ENCODE data around the gene ZFP62.

ZFP62 gene

GRCh38 chr5:180804129-180804618, 56.9 kb downstream of the ZFP62 start:
- peak overlapping the region; percentile 96 to 97 for H3K27ac ChIP-seq (ENCODE audit: low read depth in 2 of 2, low read length in 2 of 2)
- H3K4me3 ChIP-seq (ENCODE audit: low read length in 2 of 2): peak overlapping the region; percentile 24 to 77
- no peaks in the 10 kb centered on the region for H3K27me3 ChIP-seq (ENCODE audit: control insufficient read depth in 2 of 2, insufficient read depth in 2 of 2, low read length in 2 of 2)
- no peaks in the 10 kb centered on the region for H3K9me3 ChIP-seq (ENCODE audit: control insufficient read depth in 2 of 2, low read length in 2 of 2)
- H3K4me1 ChIP-seq (ENCODE audit: control insufficient read depth in 2 of 2, insufficient read depth in 2 of 2, low read length in 2 of 2): peaks cover 67 to 72% of the 10 kb centered on the region in 2 donors
- H3K9ac ChIP-seq (ENCODE audit: low read depth in 1 of 2, low read length in 2 of 2): peak overlapping the region; percentile 75 to 81
- H3K36me3 ChIP-seq (ENCODE audit: control insufficient read depth in 2 of 2, insufficient read depth in 2 of 2, low read length in 2 of 2): peaks cover 2 to 7% of the 10 kb centered on the region in 2 donors

GRCh38 chr5:180803181-180804128, 57.6 kb downstream of the ZFP62 start:
- H3K27me3 ChIP-seq (ENCODE audit: control insufficient read depth in 2 of 2, insufficient read depth in 2 of 2, low read length in 2 of 2): no peaks in the 10 kb centered on the region

GRCh38 chr5:180802325-180803180, 58.5 kb downstream of the ZFP62 start, which contains the start of gene MGAT1:
Gene MGAT1 (minus strand): TSS chr5:180802806. CDS start chr5:180792971, 9,835 bp downstream.
- Histone ChIP-seq H3K27me3 (ENCODE audit: control insufficient read depth in 2 of 2, insufficient read depth in 2 of 2, low read length in 2 of 2) (no peaks in the 10 kb centered on the region), H3K4me1 (ENCODE audit: control insufficient read depth in 2 of 2, insufficient read depth in 2 of 2, low read length in 2 of 2) (peaks cover 65 to 75% of the 10 kb centered on the region in 2 donors), H3K36me3 (ENCODE audit: control insufficient read depth in 2 of 2, insufficient read depth in 2 of 2, low read length in 2 of 2) (peaks cover 2 to 13% of the 10 kb centered on the region in 2 donors), H3K9me3 (ENCODE audit: control insufficient read depth in 2 of 2, low read length in 2 of 2) (no peaks in the 10 kb centered on the region), H3K4me3 (ENCODE audit: low read length in 2 of 2) (peak within 1 kb of the TSS; percentile 77 to 94), H3K9ac (ENCODE audit: low read depth in 1 of 2, low read length in 2 of 2) (peak within 1 kb of the TSS; percentile 88 to 97), H3K27ac (ENCODE audit: low read depth in 2 of 2, low read length in 2 of 2) (peak within 1 kb of the TSS; percentile 96 to 97)

More at GRCh38 chr5:180803181-180804128, 57.6 kb downstream of the ZFP62 start:
- Histone ChIP-seq H3K9ac (ENCODE audit: low read depth in 1 of 2, low read length in 2 of 2) (peak overlapping the region; percentile 75 to 81), H3K36me3 (ENCODE audit: control insufficient read depth in 2 of 2, insufficient read depth in 2 of 2, low read length in 2 of 2) (peaks cover 2 to 7% of the 10 kb centered on the region in 2 donors), H3K9me3 (ENCODE audit: control insufficient read depth in 2 of 2, low read length in 2 of 2) (no peaks in the 10 kb centered on the region), H3K4me3 (ENCODE audit: low read length in 2 of 2) (peak overlapping the region; percentile 77 to 94), H3K4me1 (ENCODE audit: control insufficient read depth in 2 of 2, insufficient read depth in 2 of 2, low read length in 2 of 2) (peaks cover 67 to 72% of the 10 kb centered on the region in 2 donors), H3K27ac (ENCODE audit: low read depth in 2 of 2, low read length in 2 of 2) (peak overlapping the region; percentile 96 to 97)

GRCh38 chr5:180801596-180802324, 59.3 kb downstream of the ZFP62 start:
- H3K27ac ChIP-seq (ENCODE audit: low read depth in 2 of 2, low read length in 2 of 2): peak overlapping the region; percentile 96 to 97
- peaks cover 2 to 13% of the 10 kb centered on the region in 2 donors for H3K36me3 ChIP-seq (ENCODE audit: control insufficient read depth in 2 of 2, insufficient read depth in 2 of 2, low read length in 2 of 2)
- peak overlapping the region; percentile 63 to 97 for H3K9ac ChIP-seq (ENCODE audit: low read depth in 1 of 2, low read length in 2 of 2)
- H3K27me3 ChIP-seq (ENCODE audit: control insufficient read depth in 2 of 2, insufficient read depth in 2 of 2, low read length in 2 of 2): no peaks in the 10 kb centered on the region
- peaks cover 59 to 70% of the 10 kb centered on the region in 2 donors for H3K4me1 ChIP-seq (ENCODE audit: control insufficient read depth in 2 of 2, insufficient read depth in 2 of 2, low read length in 2 of 2)
- H3K4me3 ChIP-seq (ENCODE audit: low read length in 2 of 2): peak overlapping the region; percentile 74 to 94
- H3K9me3 ChIP-seq (ENCODE audit: control insufficient read depth in 2 of 2, low read length in 2 of 2): no peaks in the 10 kb centered on the region

- peak overlapping the region in 1 of 2 donors; percentile 74 for H3K4me3 ChIP-seq (ENCODE audit: low read length in 2 of 2)
Measured at GRCh38 chr5:180799902-180800801, 60.9 kb downstream of the ZFP62 start.

GRCh38 chr5:180799194-180799593, 61.9 kb downstream of the ZFP62 start:
- Histone ChIP-seq H3K36me3 (ENCODE audit: control insufficient read depth in 2 of 2, insufficient read depth in 2 of 2, low read length in 2 of 2) (peaks cover 7 to 25% of the 10 kb centered on the region in 2 donors), H3K4me3 (ENCODE audit: low read length in 2 of 2) (peak overlapping the region in 1 of 2 donors; percentile 39), H3K4me1 (ENCODE audit: control insufficient read depth in 2 of 2, insufficient read depth in 2 of 2, low read length in 2 of 2) (peaks cover 44 to 57% of the 10 kb centered on the region in 2 donors)

More at GRCh38 chr5:180799902-180800801, 60.9 kb downstream of the ZFP62 start:
- Histone ChIP-seq H3K9me3 (ENCODE audit: control insufficient read depth in 2 of 2, low read length in 2 of 2) (no peaks in the 10 kb centered on the region), H3K27ac (ENCODE audit: low read depth in 2 of 2, low read length in 2 of 2) (peak overlapping the region in 1 of 2 donors; percentile 3), H3K4me1 (ENCODE audit: control insufficient read depth in 2 of 2, insufficient read depth in 2 of 2, low read length in 2 of 2) (peaks cover 52 to 63% of the 10 kb centered on the region in 2 donors), H3K27me3 (ENCODE audit: control insufficient read depth in 2 of 2, insufficient read depth in 2 of 2, low read length in 2 of 2) (no peaks in the 10 kb centered on the region), H3K36me3 (ENCODE audit: control insufficient read depth in 2 of 2, insufficient read depth in 2 of 2, low read length in 2 of 2) (peaks cover 2 to 21% of the 10 kb centered on the region in 2 donors), H3K9ac (ENCODE audit: low read depth in 1 of 2, low read length in 2 of 2) (peak overlapping the region in 1 of 2 donors; percentile 28)

GRCh38 chr5:180798193-180798592, 62.9 kb downstream of the ZFP62 start:
- H3K4me3 ChIP-seq (ENCODE audit: low read length in 2 of 2): no peak overlapping the region
- no peaks in the 10 kb centered on the region for H3K9me3 ChIP-seq (ENCODE audit: control insufficient read depth in 2 of 2, low read length in 2 of 2)
- H3K27ac ChIP-seq (ENCODE audit: low read depth in 2 of 2, low read length in 2 of 2): no peak overlapping the region
- peaks cover 39 to 48% of the 10 kb centered on the region in 2 donors for H3K4me1 ChIP-seq (ENCODE audit: control insufficient read depth in 2 of 2, insufficient read depth in 2 of 2, low read length in 2 of 2)
- no peaks in the 10 kb centered on the region for H3K27me3 ChIP-seq (ENCODE audit: control insufficient read depth in 2 of 2, insufficient read depth in 2 of 2, low read length in 2 of 2)
- no peak overlapping the region for H3K9ac ChIP-seq (ENCODE audit: low read depth in 1 of 2, low read length in 2 of 2)
- H3K36me3 ChIP-seq (ENCODE audit: control insufficient read depth in 2 of 2, insufficient read depth in 2 of 2, low read length in 2 of 2): peaks cover 11 to 28% of the 10 kb centered on the region in 2 donors

More at GRCh38 chr5:180799194-180799593, 61.9 kb downstream of the ZFP62 start:
- Histone ChIP-seq H3K27ac (ENCODE audit: low read depth in 2 of 2, low read length in 2 of 2) (no peak overlapping the region), H3K9me3 (ENCODE audit: control insufficient read depth in 2 of 2, low read length in 2 of 2) (no peaks in the 10 kb centered on the region), H3K9ac (ENCODE audit: low read depth in 1 of 2, low read length in 2 of 2) (no peak overlapping the region), H3K27me3 (ENCODE audit: control insufficient read depth in 2 of 2, insufficient read depth in 2 of 2, low read length in 2 of 2) (no peaks in the 10 kb centered on the region)
